Endodermal cell (in vitro differentiated cells): ENCODE data around the gene HES7. TPM values are rescaled to one million over a fixed set of nuclear protein-coding genes. Genes with fewer than 3 reads are reported as not detected.
A peak's percentile ranks its signal among the peaks of the same experiment; 100 is the strongest.

Experiments used
- DNase-seq: peaks from one replicate; pipeline ENCODE4 v3.0.0-alpha.2; 2017
- H3K27ac ChIP-seq: 2 replicates; pipeline ENCODE4 v1.5.1; 2013; ENCODE audit warnings: mild to moderate bottlenecking, low read depth, low read length, moderate library complexity
- H3K27me3 ChIP-seq: 2 replicates; pipeline ENCODE4 v1.6.1; 2013; ENCODE audit warnings: mild to moderate bottlenecking, low read length, moderate library complexity; ENCODE audit not compliant: insufficient read depth, control insufficient read depth, poor library complexity, severe bottlenecking
- H3K36me3 ChIP-seq: 2 replicates; pipeline ENCODE4 v1.7.0; 2013; ENCODE audit warnings: mild to moderate bottlenecking, low read length, moderate library complexity; ENCODE audit not compliant: control insufficient read depth, insufficient read depth
- H3K4me1 ChIP-seq: one replicate; pipeline ENCODE4 v1.7.0; 2013; ENCODE audit warnings: low read length; ENCODE audit not compliant: control insufficient read depth, insufficient read depth
- H3K4me3 ChIP-seq: 2 replicates; pipeline ENCODE4 v1.5.1; 2013; ENCODE audit warnings: mild to moderate bottlenecking, low read length, moderate library complexity
- H3K9ac ChIP-seq: 2 replicates; pipeline ENCODE4 v1.6.1; 2013; ENCODE audit warnings: mild to moderate bottlenecking, low read length, moderate library complexity; ENCODE audit not compliant: poor library complexity, severe bottlenecking; ENCODE audit errors: extremely low read depth
- H3K9me3 ChIP-seq: 2 replicates; pipeline ENCODE4 v1.6.1; 2013; ENCODE audit warnings: mild to moderate bottlenecking, low read length, moderate library complexity; ENCODE audit not compliant: control insufficient read depth
- H3K27ac Mint-ChIP-seq: 2 replicates; pipeline ENCODE4 v1.8.0; 2020; ENCODE audit warnings: mixed read lengths
- H3K27me3 Mint-ChIP-seq: 2 replicates; pipeline ENCODE4 v1.8.0; 2021; ENCODE audit warnings: mild to moderate bottlenecking, mixed read lengths; ENCODE audit not compliant: insufficient read depth
- H3K36me3 Mint-ChIP-seq: 2 replicates; pipeline ENCODE4 v1.8.0; 2020; ENCODE audit warnings: low read depth, mixed read lengths
- H3K4me1 Mint-ChIP-seq: 2 replicates; pipeline ENCODE4 v1.8.0; 2020; ENCODE audit warnings: mixed read lengths
- H3K4me3 Mint-ChIP-seq: 2 replicates; pipeline ENCODE4 v1.8.0; 2020; ENCODE audit warnings: mild to moderate bottlenecking, moderate library complexity, mixed read lengths
- H3K9me3 Mint-ChIP-seq: 2 replicates; pipeline ENCODE4 v1.8.0; 2020; ENCODE audit warnings: mild to moderate bottlenecking, mixed read lengths
- CTCF ChIP-seq: fragments of 200-600 bp; sonication (generic); conservative IDR thresholded peaks from 2 replicates; pipeline ENCODE4 v1.5.0; 2021; ENCODE audit warnings: antibody characterized with exemption, mild to moderate bottlenecking
- WGBS, 2 experiments: methylation state at CpG; one replicate each; pipeline versions ENCODE4 v1.1.5 to v1.1.7; 2013; ENCODE audit warnings: missing lambda C conversion rate in 2 of 2, mixed read lengths in 1 of 2; ENCODE audit not compliant: insufficient coverage in 1 of 2, insufficient read length in 1 of 2; 5-methylcytosine and 5-hydroxymethylcytosine counted together
- total RNA-seq, 2 donors: library from RNA; stranded (reverse); fragmentation: NEBNext Ultra II Directional in 1 of 2; extraction: Animal tissue kit (Norgen Biotek cat#: 25700) in 1 of 2; gene quantifications; 2 replicates in 1 of 2; 3 replicates in 1 of 2; pipeline ENCODE4 v1.2.1, GENCODE V29; 2021

Gene HES7
- total RNA-seq, 2 donors from 2014 or later, result 0.40 to 2.2 TPM

GRCh38 chr17:8095361-8095760 lies 28.5 kb downstream of the HES7 start:
- 80 to 85% methylated on average over 1 to 6 of the region's 6 CpGs for WGBS, 2 experiments
- peaks cover 46% of the 10 kb centered on the region for H3K27me3 Mint-ChIP-seq
- H3K27ac Mint-ChIP-seq, result no peak overlapping the region
- H3K9me3 Mint-ChIP-seq, result no peaks in the 10 kb centered on the region
- no peak overlapping the region for H3K4me3 ChIP-seq
- no peak for DNase-seq
- peak; percentile 41 for TF ChIP-seq CTCF
- H3K27me3 ChIP-seq, result peaks cover 30% of the 10 kb centered on the region
- H3K4me1 ChIP-seq, result no peaks in the 10 kb centered on the region
- no peak overlapping the region for H3K4me3 Mint-ChIP-seq
- no peaks in the 10 kb centered on the region for H3K36me3 ChIP-seq
- no peaks in the 10 kb centered on the region for H3K4me1 Mint-ChIP-seq
- no peak overlapping the region for H3K9ac ChIP-seq
- H3K36me3 Mint-ChIP-seq, result no peaks in the 10 kb centered on the region
- no peaks in the 10 kb centered on the region for H3K9me3 ChIP-seq
- no peak overlapping the region for H3K27ac ChIP-seq

- Histone ChIP-seq H3K9me3 (no peaks in the 10 kb centered on the region), H3K27ac (no peak overlapping the region), H3K27me3 (peaks cover 34% of the 10 kb centered on the region), H3K4me3 (no peak overlapping the region), H3K4me1 (no peaks in the 10 kb centered on the region), H3K36me3 (no peaks in the 10 kb centered on the region), H3K9ac (no peak overlapping the region)
- 75 to 90% methylated on average over 5 to 9 of the region's 9 CpGs for WGBS, 2 experiments
- Mint-ChIP-seq H3K36me3 (no peaks in the 10 kb centered on the region), H3K4me3 (no peak overlapping the region), H3K9me3 (no peaks in the 10 kb centered on the region), H3K27me3 (peaks cover 64% of the 10 kb centered on the region), H3K27ac (no peak overlapping the region), H3K4me1 (no peaks in the 10 kb centered on the region)
- DNase-seq, result no peak
- no peak for TF ChIP-seq CTCF
Observed at GRCh38 chr17:8091033-8091687, 32.7 kb downstream of the HES7 start.

GRCh38 chr17:8089728-8090127 lies 34.2 kb downstream of the HES7 start:
- Mint-ChIP-seq H3K27me3 (peaks cover 59% of the 10 kb centered on the region), H3K27ac (no peak overlapping the region), H3K4me1 (no peaks in the 10 kb centered on the region), H3K4me3 (no peak overlapping the region), H3K36me3 (no peaks in the 10 kb centered on the region), H3K9me3 (no peaks in the 10 kb centered on the region)
- H3K9me3 ChIP-seq, result no peaks in the 10 kb centered on the region
- H3K4me1 ChIP-seq, result no peaks in the 10 kb centered on the region
- TF ChIP-seq CTCF, result no peak
- H3K4me3 ChIP-seq, result no peak overlapping the region
- no peak overlapping the region for H3K9ac ChIP-seq
- no peak for DNase-seq
- H3K27ac ChIP-seq, result no peak overlapping the region
- H3K36me3 ChIP-seq, result no peaks in the 10 kb centered on the region
- H3K27me3 ChIP-seq, result peaks cover 21% of the 10 kb centered on the region
- WGBS, 2 experiments, result 59 to 80% methylated on average over 5 to 6 of the region's 6 CpGs
